ENCODE measurements around the gene ARHGAP26.

- TF ChIP-seq RFX5 (IDR thresholded peaks at IDR 0.05; ENCODE audit: low read depth, low read length) (no peak), POLR2A (IDR thresholded peaks at IDR 0.05; ENCODE audit: low read depth, low read length) (no peak), CTCF (conservative IDR thresholded peaks at IDR 0.05; ENCODE audit: low read depth, low read length) (no peak), ELK1 (IDR thresholded peaks at IDR 0.05; ENCODE audit: borderline replicate concordance, low read depth, low read length) (no peak), CEBPB (IDR thresholded peaks at IDR 0.05; ENCODE audit: low read depth, low read length) (no peak), RAD21 (IDR thresholded peaks at IDR 0.05; ENCODE audit: low read length) (no peak), MXI1 (IDR thresholded peaks at IDR 0.05; ENCODE audit: borderline replicate concordance, low read depth, low read length) (no peak), BHLHE40 (IDR thresholded peaks at IDR 0.05; ENCODE audit: low read depth, low read length) (no peak), MAFK (IDR thresholded peaks at IDR 0.05; ENCODE audit: low read depth, low read length) (no peak)
Measured at GRCh38 chr5:143268388-143268787, 498.2 kb downstream of the ARHGAP26 start.
